CD4-positive, CD25-positive, alpha-beta regulatory T cell (primary cell): Measurements from ENCODE around the gene EOMES. TPM values are rescaled to one million over a fixed set of nuclear protein-coding genes. Genes with fewer than 3 reads are reported as not detected.
A peak's percentile ranks its signal among the peaks of the same experiment; 100 is the strongest.

Experiments used
- ATAC-seq, 2 donors: fragments of 150-1000 bp; cut with Tn5 transposase; one replicate each; pipeline ENCODE4 v1.10.0; 2021; ENCODE audit warnings: low read depth in 2 of 2, moderate number of reproducible peaks in 2 of 2, moderate library complexity in 1 of 2
- DNase-seq, 3 donors: peaks; one replicate each; pipeline versions ENCODE4 v3.0.0 to v3.0.0-alpha.2; 2012 to 2022; ENCODE audit warnings: mixed read lengths in 1 of 3
- H3K27ac ChIP-seq: one replicate; pipeline ENCODE4 v1.7.0; 2013; ENCODE audit warnings: mild to moderate bottlenecking, low read length; ENCODE audit not compliant: insufficient read depth, poor library complexity, severe bottlenecking
- H3K27me3 ChIP-seq: one replicate; pipeline ENCODE4 v1.7.0; 2013; ENCODE audit warnings: low read length; ENCODE audit not compliant: control insufficient read depth, insufficient read depth
- H3K36me3 ChIP-seq: one replicate; pipeline ENCODE4 v1.7.0; 2013; ENCODE audit warnings: mild to moderate bottlenecking, low read length, moderate library complexity; ENCODE audit not compliant: control insufficient read depth, insufficient read depth
- H3K4me1 ChIP-seq: 2 replicates; pipeline ENCODE4 v1.7.0; 2013; ENCODE audit warnings: mild to moderate bottlenecking, low read length; ENCODE audit not compliant: insufficient read depth, control insufficient read depth, poor library complexity, severe bottlenecking
- H3K4me3 ChIP-seq: one replicate; pipeline ENCODE4 v1.7.0; 2013; ENCODE audit warnings: low read depth, mild to moderate bottlenecking, low read length, moderate library complexity
- H3K9me3 ChIP-seq, 2 experiments: 1 replicate in 1 of 2; 2 replicates in 1 of 2; pipeline ENCODE4 v1.7.0; 2013; ENCODE audit warnings: low read length in 2 of 2, mild to moderate bottlenecking in 1 of 2, moderate library complexity in 1 of 2; ENCODE audit not compliant: control insufficient read depth in 2 of 2
- H3K27ac Mint-ChIP-seq, 3 donors: one replicate each; pipeline ENCODE4 v1.8.0; 2020 to 2022; ENCODE audit warnings: mild to moderate bottlenecking in 3 of 3, mixed read lengths in 3 of 3, moderate library complexity in 2 of 3
- H3K27me3 Mint-ChIP-seq: one replicate; pipeline ENCODE4 v1.8.0; 2022; ENCODE audit warnings: mild to moderate bottlenecking, mixed read lengths
- H3K36me3 Mint-ChIP-seq: one replicate; pipeline ENCODE4 v1.8.0; 2020; ENCODE audit warnings: mixed read lengths
- H3K4me1 Mint-ChIP-seq, 4 donors: one replicate each; pipeline ENCODE4 v1.8.0; 2020 to 2022; ENCODE audit warnings: mixed read lengths in 4 of 4, mild to moderate bottlenecking in 1 of 4
- H3K4me3 Mint-ChIP-seq, 4 donors: one replicate each; pipeline ENCODE4 v1.8.0; 2020 to 2022; ENCODE audit warnings: mild to moderate bottlenecking in 4 of 4, mixed read lengths in 4 of 4, moderate library complexity in 3 of 4
- H3K9me3 Mint-ChIP-seq, 7 donors: one replicate each; pipeline ENCODE4 v1.8.0; 2020 to 2022; ENCODE audit warnings: mixed read lengths in 7 of 7, mild to moderate bottlenecking in 3 of 7, moderate library complexity in 2 of 7
- polyA plus RNA-seq, 4 donors: library from polyadenylated mRNA; unstranded; fragments of 300-500 nt; fragmentation: Illumina TruSeq; gene quantifications; one replicate each; pipeline ENCODE4 v1.2.3, GENCODE V29; 2021
- total RNA-seq: library from RNA; stranded (reverse); gene quantifications from one replicate; pipeline ENCODE4 v1.2.3, GENCODE V29; 2022

The EOMES gene
- total and polyA plus RNA-seq, 5 donors from 2014 or later, result 0.38 to 1.9 (median 0.91) TPM

DNA sequence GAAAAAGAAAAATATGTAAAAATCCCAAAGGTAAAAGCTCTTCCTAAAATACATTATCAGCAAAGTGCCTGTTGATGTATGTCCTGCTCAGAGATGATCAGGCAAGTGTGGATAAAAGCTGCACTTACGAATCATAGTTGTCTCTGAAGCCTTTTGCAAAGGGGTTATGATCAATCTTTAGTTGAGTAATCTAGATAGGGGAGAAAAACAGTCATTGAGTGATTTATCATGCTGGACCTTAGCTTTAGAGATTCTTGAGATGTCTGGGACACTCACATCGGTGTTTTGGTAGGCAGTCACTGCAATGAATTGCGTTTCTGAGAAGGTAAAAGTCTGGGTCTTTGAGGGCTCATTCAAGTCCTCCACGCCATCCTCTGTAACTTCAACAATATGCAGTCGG, 3.7 kb downstream of the EOMES start:
- DNase-seq (no peak), ATAC-seq (no peak)
- H3K27ac Mint-ChIP-seq, result peak overlapping the region in 1 of 3 donors; percentile 4
- peaks cover 46% of the 10 kb centered on the region for H3K4me1 ChIP-seq
- H3K9me3 ChIP-seq, result no peaks in the 10 kb centered on the region
- H3K27me3 Mint-ChIP-seq, result peaks cover 91% of the 10 kb centered on the region
- peaks cover 26% of the 10 kb centered on the region for H3K27me3 ChIP-seq
- H3K9me3 Mint-ChIP-seq, result peaks cover 0 to 2% (median 0%) of the 10 kb centered on the region in 7 donors
- H3K4me1 Mint-ChIP-seq, result peaks cover 15 to 44% (median 24%) of the 10 kb centered on the region in 4 donors
- no peak overlapping the region for H3K27ac ChIP-seq
- H3K36me3 ChIP-seq, result no peaks in the 10 kb centered on the region
- no peak overlapping the region for H3K4me3 ChIP-seq
- peak overlapping the region in 1 of 4 donors; percentile 16 for H3K4me3 Mint-ChIP-seq
- no peaks in the 10 kb centered on the region for H3K36me3 Mint-ChIP-seq

DNA sequence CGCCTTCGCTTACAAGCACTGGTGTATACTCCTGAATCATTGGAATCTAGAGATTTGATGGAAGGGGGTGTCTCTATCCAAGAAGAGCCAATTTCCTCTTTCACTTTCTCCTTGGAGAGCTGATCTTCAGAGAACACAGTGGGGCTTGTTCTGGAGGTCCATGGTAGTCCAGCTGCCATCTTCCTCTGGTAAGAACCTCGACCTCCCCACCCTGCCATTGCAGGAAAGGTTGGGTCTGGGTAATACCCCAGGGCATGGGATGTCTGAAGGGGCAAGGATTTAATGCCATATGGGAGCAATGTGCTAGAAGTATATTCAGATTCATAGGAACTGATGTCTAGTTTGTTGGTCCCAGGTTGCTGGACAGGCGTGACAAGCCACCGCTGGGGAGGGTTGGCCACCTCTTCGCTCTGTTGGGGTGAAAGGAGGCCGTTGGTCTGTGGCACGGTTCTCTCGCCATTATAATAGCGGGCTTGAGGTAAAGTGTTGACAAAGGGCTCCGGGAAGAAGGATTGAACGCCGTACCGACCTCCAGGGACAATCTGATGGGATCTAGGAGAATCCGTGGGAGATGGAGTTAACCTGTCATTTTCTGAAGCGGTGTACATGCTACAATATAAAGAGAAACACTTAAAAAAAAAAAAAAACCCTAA, 4.8 kb downstream of the EOMES start:
- H3K9me3 ChIP-seq, result no peaks in the 10 kb centered on the region

DNA sequence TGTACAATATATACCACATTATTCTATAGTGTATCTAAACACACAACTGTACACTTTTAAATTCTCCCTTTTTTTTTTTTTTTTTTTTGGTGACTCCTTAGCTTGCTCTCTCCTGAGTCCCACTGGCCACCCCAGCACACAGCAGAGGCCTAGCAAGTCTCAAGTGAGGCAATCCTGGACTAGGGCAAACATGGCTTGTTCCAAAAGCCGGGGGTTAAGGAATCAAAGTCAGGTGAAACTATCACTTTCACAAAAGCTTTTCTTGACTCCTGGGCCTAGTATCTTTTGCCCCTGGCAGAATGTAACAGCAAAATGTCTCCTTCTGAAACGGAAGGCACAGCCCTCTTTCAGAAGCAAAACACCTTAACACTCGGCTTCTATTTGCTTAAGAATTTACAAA, 5.8 kb downstream of the EOMES start:
- peaks cover 0 to 2% (median 0%) of the 10 kb centered on the region in 7 donors for H3K9me3 Mint-ChIP-seq
- peaks cover 8 to 45% (median 28%) of the 10 kb centered on the region in 4 donors for H3K4me1 Mint-ChIP-seq
- Histone ChIP-seq H3K27ac (no peak overlapping the region), H3K36me3 (no peaks in the 10 kb centered on the region), H3K4me1 (peaks cover 39% of the 10 kb centered on the region), H3K27me3 (peaks cover 25% of the 10 kb centered on the region), H3K4me3 (no peak overlapping the region), H3K9me3 (no peaks in the 10 kb centered on the region)
- H3K27me3 Mint-ChIP-seq, result peaks cover 88% of the 10 kb centered on the region
- ATAC-seq (no peak), DNase-seq (no peak)
- no peak overlapping the region for H3K27ac Mint-ChIP-seq
- H3K36me3 Mint-ChIP-seq, result no peaks in the 10 kb centered on the region
- peak overlapping the region in 1 of 4 donors; percentile 33 for H3K4me3 Mint-ChIP-seq

More for the DNA sequence above, 4.8 kb downstream of the EOMES start:
- Histone ChIP-seq H3K4me3 (no peak overlapping the region), H3K4me1 (peaks cover 46% of the 10 kb centered on the region), H3K27ac (no peak overlapping the region), H3K36me3 (no peaks in the 10 kb centered on the region), H3K27me3 (peaks cover 25% of the 10 kb centered on the region)
- H3K4me3 Mint-ChIP-seq, result no peak overlapping the region
- peaks cover 87% of the 10 kb centered on the region for H3K27me3 Mint-ChIP-seq
- H3K4me1 Mint-ChIP-seq, result peaks cover 8 to 44% (median 25%) of the 10 kb centered on the region in 4 donors
- ATAC-seq (no peak), DNase-seq (no peak)
- H3K27ac Mint-ChIP-seq, result no peak overlapping the region
- no peaks in the 10 kb centered on the region for H3K36me3 Mint-ChIP-seq
- H3K9me3 Mint-ChIP-seq, result peaks cover 0 to 2% (median 0%) of the 10 kb centered on the region in 7 donors

DNA sequence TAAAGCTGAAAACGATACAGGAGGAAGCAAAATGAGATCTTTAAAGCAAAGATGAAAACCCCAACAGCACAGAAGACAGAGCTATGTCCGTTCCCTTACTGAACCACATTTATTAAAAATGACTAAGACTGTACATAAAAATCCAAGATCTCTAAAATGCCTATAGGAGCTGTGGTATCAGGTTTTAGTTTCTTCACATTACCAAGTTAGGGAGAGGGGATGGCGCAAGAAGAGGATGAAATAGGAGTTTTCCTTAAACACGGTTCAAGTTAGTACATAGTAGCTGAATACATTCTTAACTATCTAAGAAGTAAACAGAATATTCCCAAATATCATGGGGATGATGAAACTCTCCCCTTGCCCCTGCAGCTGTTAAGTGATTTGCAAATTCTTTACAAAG, 6.3 kb downstream of the EOMES start:
- no peaks in the 10 kb centered on the region for H3K36me3 ChIP-seq
- no peaks in the 10 kb centered on the region for H3K9me3 ChIP-seq
- H3K36me3 Mint-ChIP-seq, result no peaks in the 10 kb centered on the region
- H3K27me3 Mint-ChIP-seq, result peaks cover 85% of the 10 kb centered on the region
- H3K4me3 ChIP-seq, result no peak overlapping the region
- no peak overlapping the region for H3K4me3 Mint-ChIP-seq
- DNase-seq (no peak), ATAC-seq (no peak)
- peaks cover 0 to 2% (median 0%) of the 10 kb centered on the region in 7 donors for H3K9me3 Mint-ChIP-seq
- peaks cover 34% of the 10 kb centered on the region for H3K4me1 ChIP-seq
- no peak overlapping the region for H3K27ac Mint-ChIP-seq
- no peak overlapping the region for H3K27ac ChIP-seq
- H3K27me3 ChIP-seq, result peaks cover 23% of the 10 kb centered on the region
- peaks cover 8 to 41% (median 26%) of the 10 kb centered on the region in 4 donors for H3K4me1 Mint-ChIP-seq

DNA sequence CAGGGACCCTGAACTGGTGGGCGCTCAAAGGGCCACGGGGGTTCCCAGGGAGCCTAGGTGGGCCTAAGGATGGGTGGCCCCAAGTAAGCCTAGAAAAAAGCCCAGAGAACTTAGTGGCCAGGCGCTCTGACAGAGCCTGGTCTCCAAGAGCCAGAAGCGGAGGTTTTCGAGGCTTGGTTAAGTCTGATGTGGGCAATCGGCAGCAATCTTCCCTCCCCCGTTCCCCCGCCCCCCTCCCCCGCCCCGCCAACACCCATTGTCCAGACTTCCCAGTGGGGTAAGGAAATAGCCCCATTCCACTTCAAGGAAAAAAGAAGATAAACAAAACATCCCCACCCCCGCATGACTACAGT, 6.7 kb downstream of the EOMES start:
- Mint-ChIP-seq H3K36me3 (no peaks in the 10 kb centered on the region), H3K4me3 (no peak overlapping the region), H3K27me3 (peaks cover 85% of the 10 kb centered on the region), H3K9me3 (peaks cover 0 to 2% (median 0%) of the 10 kb centered on the region in 7 donors), H3K4me1 (peaks cover 8 to 38% (median 25%) of the 10 kb centered on the region in 4 donors), H3K27ac (no peak overlapping the region)
- Histone ChIP-seq H3K4me3 (no peak overlapping the region), H3K36me3 (no peaks in the 10 kb centered on the region), H3K27ac (no peak overlapping the region), H3K27me3 (peaks cover 26% of the 10 kb centered on the region), H3K4me1 (peaks cover 33% of the 10 kb centered on the region), H3K9me3 (no peaks in the 10 kb centered on the region)
- ATAC-seq (no peak), DNase-seq (no peak)

DNA sequence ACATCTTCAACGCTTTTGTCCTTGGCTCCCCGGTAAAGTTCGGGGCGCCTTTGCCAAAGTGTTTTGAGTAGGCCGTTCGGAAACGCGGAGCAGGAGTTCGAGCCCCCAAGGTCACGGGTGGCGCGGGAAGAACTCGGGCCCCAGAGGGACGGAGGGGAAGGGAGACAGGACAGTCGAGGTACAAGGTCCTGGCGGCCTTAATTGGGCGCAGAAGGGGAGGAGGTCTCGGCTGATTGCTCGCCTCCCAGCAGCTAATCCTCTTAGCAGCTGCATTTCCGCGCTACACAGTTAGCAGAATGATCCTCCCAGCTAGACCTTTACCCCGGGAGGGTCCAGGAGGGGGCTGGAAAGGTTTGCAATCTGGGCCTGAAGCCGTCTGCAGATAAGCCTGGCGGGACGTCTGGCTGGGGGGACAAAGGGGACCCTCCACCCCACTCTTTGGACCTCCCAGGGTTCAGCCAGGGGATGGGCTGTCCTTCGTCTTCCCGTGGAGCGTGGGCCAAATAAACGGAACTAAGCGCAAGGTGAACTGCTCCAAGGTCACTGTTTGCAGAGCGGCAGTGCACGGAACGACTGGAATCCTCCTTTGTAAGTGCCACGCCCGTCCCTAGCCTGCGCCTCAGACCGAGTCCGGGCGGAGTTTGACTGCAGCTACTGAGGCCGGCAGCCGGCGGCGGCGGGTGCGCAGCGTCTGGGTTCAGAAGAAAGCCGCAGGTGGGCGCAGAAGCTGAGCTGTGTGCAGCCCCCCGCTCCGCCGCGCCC, 7.2 kb downstream of the EOMES start:
- Histone ChIP-seq H3K27ac (no peak overlapping the region), H3K9me3 (no peaks in the 10 kb centered on the region), H3K4me3 (no peak overlapping the region), H3K36me3 (no peaks in the 10 kb centered on the region), H3K4me1 (peaks cover 33% of the 10 kb centered on the region), H3K27me3 (peaks cover 31% of the 10 kb centered on the region)
- DNase-seq, result peak in 1 of 3 donors; percentile 25
- H3K27ac Mint-ChIP-seq, result no peak overlapping the region
- peaks cover 0 to 2% (median 0%) of the 10 kb centered on the region in 7 donors for H3K9me3 Mint-ChIP-seq
- peak overlapping the region; percentile 86 to 97 (median 96) for H3K4me3 Mint-ChIP-seq
- H3K27me3 Mint-ChIP-seq, result peaks cover 85% of the 10 kb centered on the region
- ATAC-seq, result no peak
- no peaks in the 10 kb centered on the region for H3K36me3 Mint-ChIP-seq
- peaks cover 8 to 33% (median 25%) of the 10 kb centered on the region in 4 donors for H3K4me1 Mint-ChIP-seq

DNA sequence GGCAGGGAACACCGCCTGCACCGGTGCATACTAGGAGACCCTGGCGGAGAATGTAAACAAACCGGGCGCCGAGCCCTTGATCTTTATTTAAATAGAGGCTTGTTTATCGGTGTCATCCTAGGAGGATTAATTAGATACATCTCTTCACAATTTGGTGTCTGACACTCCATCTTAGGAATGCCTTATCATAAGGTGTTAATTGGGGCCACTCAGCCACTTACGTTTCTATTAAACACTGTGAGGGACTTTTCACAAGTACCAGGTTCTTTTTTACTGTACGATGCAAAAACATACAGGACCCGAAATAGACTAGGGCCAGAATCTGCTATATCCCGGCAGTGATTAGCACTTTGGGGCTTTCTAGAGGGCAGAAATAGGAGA, 8.0 kb downstream of the EOMES start:
- peaks cover 1 to 32% (median 25%) of the 10 kb centered on the region in 4 donors for H3K4me1 Mint-ChIP-seq
- peaks cover 35% of the 10 kb centered on the region for H3K27me3 ChIP-seq

More for the DNA sequence above, 8.0 kb downstream of the EOMES start:
- Mint-ChIP-seq H3K9me3 (peaks cover 0 to 2% (median 0%) of the 10 kb centered on the region in 7 donors), H3K27me3 (peaks cover 83% of the 10 kb centered on the region), H3K36me3 (no peaks in the 10 kb centered on the region), H3K4me3 (peak overlapping the region; percentile 86 to 97 (median 96)), H3K27ac (peak overlapping the region in 1 of 3 donors; percentile 15)
- Histone ChIP-seq H3K4me1 (peaks cover 33% of the 10 kb centered on the region), H3K4me3 (peak overlapping the region; percentile 89), H3K36me3 (no peaks in the 10 kb centered on the region), H3K9me3 (no peaks in the 10 kb centered on the region), H3K27ac (no peak overlapping the region)
- ATAC-seq, result no peak
- no peak for DNase-seq
